Inferior parietal cortex (tissue), 1 donor: ENCODE data around the gene DNAJC3.

Source experiments
- DNase-seq: peaks from one replicate; pipeline ENCODE4 v3.0.0-alpha.2; 2016; ENCODE audit errors: extremely low spot score

DNAJC3 gene

GRCh38 chr13:95841894-95842293, 165.0 kb downstream of the DNAJC3 start:
- no peak for DNase-seq

GRCh38 chr13:95842898-95843297, 166.0 kb downstream of the DNAJC3 start:
- no peak for DNase-seq
